GM12878 (cell line): ENCODE measurements around the gene PLCG2. TPM values are rescaled to one million over a fixed set of nuclear protein-coding genes. Genes with fewer than 3 reads are reported as not detected.

Experiments
- CHD1 ChIP-seq: IDR thresholded peaks from 2 replicates; pipeline ENCODE4 v1.6.1; 2012; ENCODE audit warnings: low read depth, low read length, improper control_type of control experiment
- CTCF ChIP-seq, 3 experiments: IDR thresholded peaks in 2 of 3; conservative IDR thresholded peaks in 1 of 3; 2 replicates each; pipeline ENCODE4 v1.5.1; 2011; ENCODE audit warnings: low read depth in 3 of 3, low read length in 3 of 3, mild to moderate bottlenecking in 3 of 3, control low read depth in 2 of 3, moderate library complexity in 2 of 3, inconsistent platforms in 1 of 3, mixed read lengths in 1 of 3; ENCODE audit not compliant: control insufficient read depth in 2 of 3, insufficient read depth in 1 of 3; ENCODE audit errors: extremely low read depth in 1 of 3
- FOS ChIP-seq: IDR thresholded peaks from 3 replicates; pipeline ENCODE4 v1.6.1; 2011; ENCODE audit warnings: borderline replicate concordance; ENCODE audit not compliant: insufficient read length; ENCODE audit errors: extremely low read depth
- HSF1 ChIP-seq: fragments of 150-350 bp; IDR thresholded peaks from 2 replicates; pipeline ENCODE4 v1.6.1; 2014; ENCODE audit warnings: mild to moderate bottlenecking, low read depth, low read length
- IKZF1 ChIP-seq: fragments of 450-650 bp; conservative IDR thresholded peaks from 2 replicates; pipeline ENCODE4 v1.6.1; 2017; ENCODE audit warnings: antibody characterized with exemption, mild to moderate bottlenecking
- IRF3 ChIP-seq: fragments of 450-650 bp; IDR thresholded peaks from 2 replicates; pipeline ENCODE4 v1.6.1; 2014; ENCODE audit warnings: mild to moderate bottlenecking
- KAT2A ChIP-seq: conservative IDR thresholded peaks from 2 replicates; pipeline ENCODE4 v1.6.1; 2011; ENCODE audit warnings: low read depth, low read length; ENCODE audit not compliant: control insufficient read depth
- NBN ChIP-seq: fragments of 450-650 bp; IDR thresholded peaks from 2 replicates; pipeline ENCODE4 v1.6.1; 2016
- NFYB ChIP-seq: IDR thresholded peaks from 2 replicates; pipeline ENCODE4 v1.6.1; 2011; ENCODE audit warnings: low read depth, mild to moderate bottlenecking, low read length, improper control_type of control experiment, moderate library complexity; ENCODE audit not compliant: insufficient read depth
- NR2C1 ChIP-seq: fragments of 450-650 bp; IDR thresholded peaks from 2 replicates; pipeline ENCODE4 v1.6.1; 2017; ENCODE audit warnings: antibody characterized with exemption, mild to moderate bottlenecking, moderate library complexity
- POU2F2 ChIP-seq: IDR thresholded peaks from 3 replicates; pipeline ENCODE4 v1.6.1; 2011; ENCODE audit warnings: low read depth, mild to moderate bottlenecking, low read length, borderline replicate concordance
- STAT1 ChIP-seq: fragments of 450-650 bp; conservative IDR thresholded peaks from 2 replicates; pipeline ENCODE4 v1.6.1; 2014; ENCODE audit warnings: antibody characterized with exemption, mild to moderate bottlenecking
- STAT3 ChIP-seq: IDR thresholded peaks from 2 replicates; pipeline ENCODE4 v1.6.1; 2011; ENCODE audit warnings: low read depth, low read length, improper control_type of control experiment
- TCF7 ChIP-seq: IDR thresholded peaks from 2 replicates; pipeline ENCODE4 v1.6.1; 2014; ENCODE audit warnings: antibody characterized with exemption, borderline replicate concordance
- YY1 ChIP-seq: IDR thresholded peaks from 2 replicates; pipeline ENCODE4 v1.6.1; 2011; ENCODE audit warnings: low read depth, mild to moderate bottlenecking, low read length
- ZBED1 ChIP-seq: IDR thresholded peaks from 2 replicates; pipeline ENCODE4 v1.6.1; 2016; ENCODE audit warnings: borderline replicate concordance
- polyA plus RNA-seq, 11 experiments: library from polyadenylated mRNA; depleted of rRNA in 4 of 11; unstranded in 6 of 11; stranded (reverse) in 5 of 11; fragments of >200 nt; fragmentation: Nextera tagmentation in 4 of 11; fragmentation: Illumina TruSeq in 1 of 11; extraction: Ambion mirVana in 4 of 11; extraction: Trizol in 1 of 11; gene quantifications; 1 replicate in 1 of 11; 2 replicates in 10 of 11; pipeline versions ENCODE4 v1.2.1 to v1.2.3, GENCODE V29; 2011 to 2016; ENCODE audit warnings: inconsistent platforms in 2 of 11, missing spikeins in 2 of 11, low read depth in 1 of 11
- total RNA-seq, 4 experiments: library from RNA; depleted of rRNA in 3 of 4; stranded (reverse); fragments of >200 nt in 3 of 4; fragmentation: Illumina TruSeq in 1 of 4; extraction: Trizol in 1 of 4; gene quantifications; 2 replicates each; pipeline versions ENCODE4 v1.2.1 to v1.2.3, GENCODE V29; 2013 to 2021
- TF ChIP-seq, protein P1 (sequence below): IDR thresholded peaks from 2 replicates; pipeline ENCODE4 v1.6.1; 2012; ENCODE audit warnings: low read depth, low read length, improper control_type of control experiment
- TF ChIP-seq, protein P2 (sequence below): fragments of 450-650 bp; formaldehyde crosslinking; IDR thresholded peaks from 2 replicates; pipeline ENCODE4 v1.5.0; 2022; ENCODE audit warnings: mild to moderate bottlenecking, missing genetic modification characterization
- TF ChIP-seq, protein P3 (sequence below): fragments of 450-650 bp; IDR thresholded peaks from 2 replicates; pipeline ENCODE4 v1.6.1; 2016; ENCODE audit warnings: mild to moderate bottlenecking

The PLCG2 gene
- total and polyA plus RNA-seq, 10 of the 15 experiments (the other 5 are each of a cell fraction or from before 2014, with no cell fraction given), result 47.6 to 256 (median 149) TPM

DNA sequence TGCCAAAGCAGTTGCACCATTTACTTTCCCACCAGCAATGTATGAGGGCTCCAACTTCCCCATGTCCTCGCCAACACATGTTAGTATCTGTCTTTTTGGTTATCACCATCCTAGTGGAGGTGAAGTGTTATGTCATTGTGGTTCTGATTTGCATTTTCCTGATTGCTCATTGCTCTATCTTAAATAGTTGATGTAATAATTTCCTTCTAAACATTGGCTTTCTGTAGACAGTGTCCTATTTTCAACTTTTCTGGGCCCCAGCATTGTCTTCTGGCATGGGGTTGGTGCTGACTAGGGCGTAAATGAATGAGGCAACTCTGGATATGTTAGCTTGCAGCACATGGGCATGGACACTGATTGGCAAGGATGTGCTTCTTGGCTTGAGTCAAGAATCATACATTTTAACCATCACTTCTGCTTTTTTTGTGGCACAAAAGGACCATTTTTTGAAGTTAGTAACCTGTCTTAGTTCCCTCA lies 25.1 kb downstream of the PLCG2 start (continued):
- TF ChIP-seq STAT1 (no peak), NBN (no peak), CHD1 (no peak), STAT3 (no peak), YY1 (no peak), POU2F2 (0 out of 3 replicates have a peak, but pooled peaks have one; percentile 84), NR2C1 (no peak), ZBED1 (peak; percentile 58; the same call in 1 of the 2 replicates), CTCF (IDR thresholded peaks at IDR 0.05 in 2 of 3, conservative IDR thresholded peaks at IDR 0.05 in 1 of 3; ENCODE audit: control insufficient read depth in 2 of 3, extremely low read depth in 1 of 3, insufficient read depth in 1 of 3, low read depth in 3 of 3, low read length in 3 of 3) (no peak), IRF3 (no peak), NFYB (peak; percentile 54; the same call in 1 of the 2 replicates), FOS (no peak), KAT2A (no peak), TCF7 (0 out of 2 replicates have a peak, but pooled peaks have one; percentile 12), HSF1 (no peak), IKZF1 (0 out of 2 replicates have a peak, but pooled peaks have one; percentile 38)
- TF ChIP-seq, protein P1, sequence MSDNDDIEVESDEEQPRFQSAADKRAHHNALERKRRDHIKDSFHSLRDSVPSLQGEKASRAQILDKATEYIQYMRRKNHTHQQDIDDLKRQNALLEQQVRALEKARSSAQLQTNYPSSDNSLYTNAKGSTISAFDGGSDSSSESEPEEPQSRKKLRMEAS, result no peak
- TF ChIP-seq, protein P2, sequence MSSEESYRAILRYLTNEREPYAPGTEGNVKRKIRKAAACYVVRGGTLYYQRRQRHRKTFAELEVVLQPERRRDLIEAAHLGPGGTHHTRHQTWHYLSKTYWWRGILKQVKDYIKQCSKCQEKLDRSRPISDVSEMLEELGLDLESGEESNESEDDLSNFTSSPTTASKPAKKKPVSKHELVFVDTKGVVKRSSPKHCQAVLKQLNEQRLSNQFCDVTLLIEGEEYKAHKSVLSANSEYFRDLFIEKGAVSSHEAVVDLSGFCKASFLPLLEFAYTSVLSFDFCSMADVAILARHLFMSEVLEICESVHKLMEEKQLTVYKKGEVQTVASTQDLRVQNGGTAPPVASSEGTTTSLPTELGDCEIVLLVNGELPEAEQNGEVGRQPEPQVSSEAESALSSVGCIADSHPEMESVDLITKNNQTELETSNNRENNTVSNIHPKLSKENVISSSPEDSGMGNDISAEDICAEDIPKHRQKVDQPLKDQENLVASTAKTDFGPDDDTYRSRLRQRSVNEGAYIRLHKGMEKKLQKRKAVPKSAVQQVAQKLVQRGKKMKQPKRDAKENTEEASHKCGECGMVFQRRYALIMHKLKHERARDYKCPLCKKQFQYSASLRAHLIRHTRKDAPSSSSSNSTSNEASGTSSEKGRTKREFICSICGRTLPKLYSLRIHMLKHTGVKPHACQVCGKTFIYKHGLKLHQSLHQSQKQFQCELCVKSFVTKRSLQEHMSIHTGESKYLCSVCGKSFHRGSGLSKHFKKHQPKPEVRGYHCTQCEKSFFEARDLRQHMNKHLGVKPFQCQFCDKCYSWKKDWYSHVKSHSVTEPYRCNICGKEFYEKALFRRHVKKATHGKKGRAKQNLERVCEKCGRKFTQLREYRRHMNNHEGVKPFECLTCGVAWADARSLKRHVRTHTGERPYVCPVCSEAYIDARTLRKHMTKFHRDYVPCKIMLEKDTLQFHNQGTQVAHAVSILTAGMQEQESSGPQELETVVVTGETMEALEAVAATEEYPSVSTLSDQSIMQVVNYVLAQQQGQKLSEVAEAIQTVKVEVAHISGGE (CRISPR knock-in tag), result no peak
- TF ChIP-seq, protein P3, sequence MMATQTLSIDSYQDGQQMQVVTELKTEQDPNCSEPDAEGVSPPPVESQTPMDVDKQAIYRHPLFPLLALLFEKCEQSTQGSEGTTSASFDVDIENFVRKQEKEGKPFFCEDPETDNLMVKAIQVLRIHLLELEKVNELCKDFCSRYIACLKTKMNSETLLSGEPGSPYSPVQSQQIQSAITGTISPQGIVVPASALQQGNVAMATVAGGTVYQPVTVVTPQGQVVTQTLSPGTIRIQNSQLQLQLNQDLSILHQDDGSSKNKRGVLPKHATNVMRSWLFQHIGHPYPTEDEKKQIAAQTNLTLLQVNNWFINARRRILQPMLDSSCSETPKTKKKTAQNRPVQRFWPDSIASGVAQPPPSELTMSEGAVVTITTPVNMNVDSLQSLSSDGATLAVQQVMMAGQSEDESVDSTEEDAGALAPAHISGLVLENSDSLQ, result peak; percentile 32; the same call in 1 of the 2 replicates
